ENCODE measurements around the gene SLC12A8.
A peak's percentile ranks its signal among the peaks of the same experiment; 100 is the strongest.

SLC12A8 gene

DNA sequence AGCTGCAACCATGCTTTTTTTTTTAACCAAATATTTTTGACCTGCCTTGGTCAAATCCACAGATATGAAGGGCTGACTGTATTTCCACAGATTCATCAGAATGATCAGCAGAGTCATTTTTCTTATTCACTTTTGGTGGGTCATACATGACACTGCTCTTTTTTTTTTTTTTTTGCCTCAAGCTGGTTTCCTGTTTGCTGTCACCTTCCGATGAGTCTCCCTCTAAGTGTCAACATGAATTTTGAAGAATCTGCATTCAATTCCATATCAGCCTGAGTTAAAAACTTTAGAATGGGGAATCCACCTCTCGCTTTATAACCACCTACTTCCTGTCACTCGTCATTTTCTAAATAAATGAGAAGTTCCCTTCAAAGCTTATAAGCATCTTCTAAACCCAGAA is 2.2 kb upstream of the SLC12A8 start:
- DNase-seq = peak; percentile 42

DNA sequence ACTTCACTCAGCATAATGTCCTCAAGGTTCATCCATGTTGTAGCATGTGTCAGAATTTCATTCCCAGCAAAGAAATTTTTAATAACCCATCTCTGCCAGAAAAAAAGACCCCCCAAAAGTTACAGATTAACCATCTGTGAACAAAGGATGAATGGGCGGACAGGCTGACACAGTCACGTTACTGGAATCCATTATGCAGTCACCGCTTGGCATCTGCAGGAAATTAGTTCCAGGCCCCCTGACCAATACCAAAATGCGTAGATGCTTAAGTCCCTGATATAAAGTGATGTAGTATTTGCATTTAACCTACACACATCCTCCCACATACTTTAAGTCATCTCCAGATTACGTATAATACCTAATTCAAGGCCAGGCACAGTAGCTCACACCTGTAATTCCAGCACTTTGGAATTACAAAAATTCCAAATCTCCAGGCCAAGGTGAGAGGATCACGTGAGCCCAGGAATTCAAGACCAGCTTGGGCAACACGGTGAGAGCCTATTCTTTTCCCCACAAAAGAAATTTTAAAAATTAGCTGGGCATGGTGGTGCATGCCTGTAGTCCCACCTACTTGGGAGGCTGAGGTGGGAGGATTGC is 1.5 kb upstream of the SLC12A8 start:
- DNase-seq = peak; percentile 93

DNA sequence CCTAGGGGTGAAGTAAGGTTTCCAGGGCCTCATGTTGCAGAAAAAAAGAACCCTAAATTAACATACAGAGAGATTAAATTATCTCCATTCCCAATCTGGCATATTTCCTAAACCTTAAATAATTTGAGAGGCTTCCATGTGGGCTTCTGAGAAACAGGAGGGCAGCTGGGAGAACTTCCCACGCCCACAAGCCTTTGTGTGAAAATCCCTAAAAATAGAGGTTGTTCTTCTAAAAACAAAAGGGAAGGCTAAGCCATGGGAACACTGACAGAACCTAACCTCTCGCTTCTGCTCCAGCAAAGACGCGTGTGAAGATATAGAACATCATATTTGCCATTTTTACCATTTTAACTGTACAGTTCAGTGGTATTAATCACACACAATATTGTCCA is 812 bp upstream of the SLC12A8 start:
- DNase-seq = peak; percentile 18

DNA sequence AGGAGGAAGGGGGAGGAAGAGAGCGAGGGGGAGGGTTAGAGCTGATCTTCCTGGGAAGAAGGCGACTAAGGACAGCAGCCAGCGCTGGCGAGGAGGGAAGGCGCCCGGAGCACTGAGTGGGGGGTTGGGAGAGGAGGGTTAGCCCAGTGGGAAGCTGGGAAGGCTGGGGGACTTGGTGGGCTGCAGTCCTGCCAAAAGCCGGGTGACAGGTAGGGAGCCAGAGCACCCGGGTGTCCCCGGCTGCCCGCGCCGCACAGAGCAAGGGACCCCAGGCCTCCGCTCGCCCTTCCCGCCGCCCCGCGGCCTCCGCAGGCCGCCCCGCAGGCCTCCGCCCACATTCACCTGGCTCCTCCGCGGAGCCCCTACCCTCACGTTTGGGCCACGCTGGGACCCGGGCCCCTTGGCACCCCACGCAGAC is 448 bp downstream of the SLC12A8 start:
- no peak for DNase-seq

DNA sequence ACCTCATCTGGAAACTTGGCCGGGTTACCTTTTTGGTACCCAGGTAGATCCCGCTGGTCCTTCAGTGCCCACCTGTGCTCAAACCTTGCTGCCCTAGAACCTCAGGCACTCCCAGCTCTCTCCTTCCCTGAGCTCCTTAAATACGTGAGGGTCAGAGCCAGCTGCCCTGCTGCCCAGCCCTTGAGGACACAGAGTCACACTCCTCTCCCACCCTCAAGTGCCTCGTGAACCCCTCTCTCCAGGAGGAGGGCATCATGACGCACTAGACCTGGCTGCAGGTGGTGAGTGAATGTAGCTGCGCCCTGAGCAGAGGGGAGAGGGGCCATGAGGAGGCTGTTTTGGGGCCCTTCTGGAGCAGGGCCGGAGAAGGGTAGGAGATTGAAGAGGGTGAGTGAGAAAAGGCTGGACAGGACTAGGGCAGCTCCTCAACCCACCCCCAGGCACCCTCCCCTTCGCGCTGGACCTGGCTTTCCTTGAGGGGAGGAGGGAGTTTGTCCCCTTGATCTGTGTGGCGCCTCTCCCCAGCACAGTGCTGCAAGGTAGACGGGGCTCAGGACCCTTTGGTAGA is 941 bp downstream of the SLC12A8 start:
- DNase-seq = no peak

DNA sequence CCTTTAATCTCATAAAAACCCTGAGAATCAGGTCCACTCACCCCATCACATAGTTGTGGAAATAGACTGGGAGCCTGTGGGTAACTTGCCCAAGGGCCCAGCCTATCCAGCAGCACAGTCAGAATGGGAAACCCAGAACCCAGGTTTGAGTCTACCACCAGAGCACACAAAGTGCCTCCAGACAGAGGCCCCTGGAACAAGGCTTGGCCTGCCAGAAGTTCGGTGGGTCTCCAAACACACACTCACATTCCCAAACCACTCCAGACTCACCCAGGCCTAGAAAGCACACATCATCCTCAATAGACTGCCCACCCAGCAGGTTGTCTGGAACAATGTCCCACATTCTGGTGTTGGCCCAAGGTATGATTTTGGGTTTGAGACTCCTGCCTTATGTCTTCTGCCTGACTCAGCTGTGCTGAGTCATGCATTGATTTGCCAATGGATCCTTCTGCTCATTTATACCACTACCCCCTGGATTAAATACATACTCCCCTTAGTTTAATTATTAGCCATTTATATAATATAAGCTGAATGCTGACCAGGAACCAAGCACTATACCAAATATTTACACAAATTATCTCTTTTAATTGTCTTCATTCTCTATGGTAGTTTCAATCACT is 4.5 kb downstream of the SLC12A8 start:
- DNase-seq = no peak

DNA sequence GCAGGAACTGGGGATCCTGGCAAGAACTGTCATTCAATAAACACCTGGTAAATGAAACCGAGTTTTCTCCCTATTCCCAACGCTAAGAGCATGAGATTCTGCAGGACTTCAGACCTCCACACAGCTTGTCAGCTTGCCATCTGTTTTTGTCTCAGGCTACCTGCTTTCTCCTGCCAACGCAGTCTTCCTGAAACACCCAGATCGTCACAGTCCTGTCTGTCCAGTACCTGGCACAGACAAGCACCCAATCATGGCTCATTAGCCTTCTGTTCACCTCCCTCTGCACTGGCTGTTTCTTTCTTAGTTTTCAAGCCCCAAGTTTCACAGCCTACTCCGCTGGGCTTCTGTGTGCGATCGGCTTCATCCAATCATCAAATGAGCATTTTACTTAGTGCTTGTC is 5.0 kb downstream of the SLC12A8 start:
- no peak for DNase-seq

DNA sequence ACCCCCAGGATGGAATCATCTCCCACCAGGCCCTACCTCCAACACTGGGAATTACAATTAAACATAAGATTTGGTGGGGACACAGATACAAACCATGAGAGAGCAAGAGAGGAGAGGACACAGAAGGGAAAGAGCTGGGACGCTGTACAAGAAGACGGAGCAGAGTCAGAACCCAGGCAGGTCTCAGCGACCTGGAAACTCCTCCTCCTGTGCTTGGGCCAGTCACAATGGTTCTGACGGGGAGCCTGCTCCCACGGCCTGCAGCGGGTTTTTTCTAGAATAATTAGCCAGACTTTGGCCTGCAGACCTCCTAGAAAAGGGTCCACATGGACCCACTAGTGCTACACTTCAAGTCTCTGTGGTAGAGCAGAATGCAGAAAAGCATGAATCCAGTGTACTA is 5.6 kb downstream of the SLC12A8 start:
- no peak for DNase-seq

DNA sequence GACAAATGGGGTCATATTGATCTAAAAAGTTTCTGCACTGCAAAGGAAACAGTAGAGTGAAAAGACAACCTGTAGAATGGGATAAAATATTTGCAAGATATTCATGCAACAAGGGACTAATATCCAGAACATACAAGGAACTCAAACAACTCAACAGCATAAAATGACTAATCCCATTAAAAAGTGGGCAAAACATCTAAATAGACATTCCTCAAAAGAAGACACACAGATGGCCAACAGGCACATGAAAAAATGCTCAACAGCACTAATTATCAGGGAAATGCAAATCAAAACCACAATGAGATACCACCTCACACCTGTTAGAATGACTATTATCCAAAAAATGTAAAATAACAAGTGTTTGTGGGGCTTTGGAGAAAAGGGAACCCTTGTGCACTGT is 8.8 kb downstream of the SLC12A8 start:
- DNase-seq = peak; percentile 34

DNA sequence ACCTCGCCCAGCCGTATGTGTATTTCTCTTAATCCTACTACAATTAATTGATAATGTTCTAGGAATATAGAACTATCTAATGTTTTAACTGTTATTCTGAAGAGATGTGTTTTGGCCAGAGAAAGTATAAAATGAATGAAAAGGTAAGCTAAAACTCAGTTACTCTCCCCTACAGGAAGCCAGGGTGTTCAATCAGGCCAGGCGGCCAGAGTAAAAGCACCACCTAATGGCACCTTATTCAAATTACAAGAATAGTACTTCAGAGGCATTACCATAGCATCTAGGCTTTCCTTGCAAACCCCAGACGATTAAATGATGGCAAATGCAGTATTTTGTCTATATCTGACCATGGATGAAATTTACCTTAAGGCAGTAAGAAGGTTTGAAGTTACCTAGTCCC is 10.4 kb downstream of the SLC12A8 start:
- DNase-seq = no peak

DNA sequence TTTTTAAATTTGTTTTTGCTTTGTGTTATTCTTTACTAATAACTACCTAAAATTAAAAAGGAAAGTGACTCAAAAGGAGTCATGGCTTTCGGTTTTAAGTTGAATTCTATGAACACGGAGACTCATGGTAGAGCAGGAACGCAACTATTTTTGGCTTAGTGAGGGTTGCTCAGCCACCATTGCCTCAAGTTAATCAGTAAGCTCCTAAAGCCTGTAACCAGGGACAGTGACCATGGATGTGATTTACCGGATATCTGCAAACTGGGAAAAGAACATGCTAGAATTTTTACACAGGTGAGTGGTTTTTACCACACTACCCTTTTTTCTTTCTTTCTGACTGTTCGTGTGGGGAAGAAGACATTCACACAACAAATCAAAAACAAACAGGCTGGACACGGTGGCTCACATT is 11.8 kb downstream of the SLC12A8 start:
- DNase-seq = no peak

DNA sequence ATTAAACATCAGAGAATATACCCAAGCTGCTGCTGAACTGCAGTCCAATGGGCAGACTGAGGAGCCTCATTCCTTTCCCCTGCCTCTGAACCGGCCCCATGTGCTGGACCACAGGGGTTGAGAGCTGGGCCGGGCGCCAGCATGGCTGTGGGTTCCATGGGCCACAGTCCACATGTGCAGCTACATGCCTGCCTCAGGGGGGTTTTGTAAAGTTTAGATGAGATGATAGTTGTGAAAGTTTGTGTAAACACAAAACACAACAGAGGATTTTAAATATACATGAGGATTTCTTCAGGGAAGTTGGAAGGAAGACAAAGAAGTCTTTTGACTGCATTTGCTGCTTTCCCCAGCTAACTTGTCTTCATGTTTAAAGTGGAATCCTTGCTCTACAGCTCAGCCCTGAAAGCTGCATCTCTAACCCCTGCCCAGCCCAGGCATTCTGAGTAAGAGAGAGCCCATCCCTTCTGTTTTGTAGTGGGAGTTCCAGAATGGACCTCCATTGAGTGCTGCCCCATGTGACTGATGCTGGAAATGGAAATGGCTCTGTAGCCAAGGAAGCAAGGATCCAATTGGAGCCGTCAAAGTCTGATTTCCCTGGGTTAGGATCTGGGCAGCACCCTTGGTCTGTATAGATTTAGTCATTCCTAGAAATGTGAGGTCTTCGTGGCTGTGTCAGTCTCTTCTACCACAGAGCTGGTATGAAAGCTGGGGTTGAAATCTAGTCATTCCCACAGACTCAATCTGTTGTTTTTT is 17.5 kb downstream of the SLC12A8 start:
- peak; percentile 88 for DNase-seq

DNA sequence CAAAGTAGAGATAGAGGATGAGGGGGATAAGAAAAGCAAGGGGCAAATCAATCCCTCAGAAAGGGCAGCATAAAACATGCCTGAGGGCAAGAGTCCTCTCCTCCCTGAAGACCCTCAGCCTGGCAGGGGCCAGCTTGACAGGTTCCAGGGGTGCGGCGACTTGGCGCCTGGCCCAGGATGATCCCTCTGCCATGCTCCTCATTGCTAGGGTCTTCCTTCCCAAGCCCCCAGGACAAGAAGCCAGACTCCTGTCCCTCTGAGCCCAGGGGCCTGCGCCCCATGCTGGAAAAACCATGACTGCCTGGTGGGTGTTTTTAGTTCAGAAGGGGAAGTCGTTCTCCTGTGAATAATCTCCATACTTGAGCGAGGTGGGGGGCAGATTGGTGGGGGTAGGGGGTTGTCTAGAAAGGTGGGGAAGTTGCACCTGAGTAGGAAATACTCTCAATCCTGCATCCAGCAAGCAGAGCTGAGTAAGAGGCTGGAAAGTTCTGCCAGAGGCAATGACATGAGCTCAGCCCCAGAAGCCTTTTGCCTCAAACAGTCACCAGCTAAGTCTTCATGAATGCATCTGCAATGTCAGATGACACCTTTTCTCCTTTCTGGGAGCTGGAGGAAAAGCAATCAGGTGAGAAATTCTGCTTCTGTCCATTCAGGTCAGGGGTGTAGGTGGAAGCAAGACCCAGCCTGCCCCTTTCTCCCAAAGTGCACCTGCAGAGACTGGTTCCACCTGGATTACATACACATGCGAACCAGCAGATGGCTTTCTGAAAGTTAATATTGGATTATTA is 18.3 kb downstream of the SLC12A8 start:
- DNase-seq = peak; percentile 23

DNA sequence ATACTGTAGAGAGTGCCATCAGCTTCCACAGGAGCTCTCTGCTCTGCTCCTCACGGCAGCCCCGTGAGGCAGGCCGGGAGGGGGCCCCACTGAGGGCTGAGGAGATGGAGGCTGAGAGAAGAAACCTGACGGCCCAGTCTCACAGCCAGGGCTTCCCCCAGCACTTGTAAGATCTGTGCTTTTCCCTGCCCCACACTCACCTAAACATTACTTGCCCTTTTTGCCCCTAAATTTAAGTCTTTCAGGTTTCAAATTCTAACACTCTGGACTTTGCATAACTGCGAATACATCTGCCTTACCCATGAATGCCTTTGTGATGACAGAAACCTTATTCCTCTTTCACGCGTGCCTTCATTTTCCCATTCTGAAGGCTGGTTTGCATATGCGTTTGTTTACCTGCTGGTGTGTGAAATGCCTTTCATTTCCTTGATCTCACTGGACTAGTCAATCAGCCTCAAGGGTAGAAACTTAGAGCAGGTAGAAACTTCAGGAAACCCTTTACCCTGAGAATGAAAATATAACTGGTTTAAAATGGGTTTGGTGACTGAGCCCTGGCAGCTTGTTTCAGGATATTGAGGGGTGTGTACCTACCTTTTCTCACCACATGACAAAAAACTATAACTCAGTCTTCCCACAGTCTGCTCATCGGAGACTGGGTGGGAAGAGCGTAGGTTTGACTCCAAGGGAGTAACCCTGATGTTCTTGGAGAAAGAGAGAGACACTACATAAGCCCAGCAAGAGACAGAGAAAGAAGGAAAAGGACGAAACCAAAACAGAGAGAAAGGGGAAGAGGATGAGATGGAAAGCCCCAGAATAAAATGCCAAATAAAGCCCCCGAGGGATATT is 20.1 kb downstream of the SLC12A8 start:
- DNase-seq = no peak

DNA sequence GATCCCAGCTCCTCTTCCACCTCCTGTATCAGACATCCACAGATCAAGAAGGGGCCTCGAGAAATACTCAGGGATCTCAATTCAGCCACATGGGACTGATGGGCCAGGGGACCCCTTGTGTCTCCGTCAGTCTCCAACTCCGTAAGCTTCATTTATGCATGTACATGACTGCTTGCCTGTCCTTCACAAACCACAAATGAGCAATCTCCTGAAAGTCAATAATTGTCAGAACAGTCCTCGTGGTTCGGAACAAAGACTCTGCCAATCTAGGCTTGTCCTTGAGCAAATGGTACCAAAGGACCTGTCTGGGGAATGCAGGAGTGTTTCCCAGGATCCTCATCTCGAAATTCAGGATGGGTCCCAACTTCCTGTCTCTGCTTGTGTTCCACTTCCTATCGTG is 20.8 kb downstream of the SLC12A8 start:
- DNase-seq = no peak

DNA sequence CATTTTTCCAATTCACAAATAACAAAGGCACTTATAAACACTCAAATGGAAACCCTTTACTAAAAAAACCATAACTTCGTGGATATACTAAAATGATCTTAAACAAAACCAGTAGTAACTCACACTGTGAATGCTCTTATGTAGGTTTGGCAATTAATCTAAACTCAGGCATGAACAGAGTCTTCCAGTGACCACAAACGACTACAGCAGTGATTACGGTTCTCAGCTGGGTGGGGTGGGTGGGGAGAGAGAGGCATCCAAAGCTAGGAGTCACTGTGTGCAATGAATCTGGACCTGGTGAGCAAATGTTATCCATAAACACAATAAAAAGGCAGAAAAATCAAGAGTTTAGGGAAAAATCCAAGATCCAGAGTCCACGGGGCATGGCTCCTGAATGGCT is 21.3 kb downstream of the SLC12A8 start:
- peak; percentile 69 for DNase-seq

DNA sequence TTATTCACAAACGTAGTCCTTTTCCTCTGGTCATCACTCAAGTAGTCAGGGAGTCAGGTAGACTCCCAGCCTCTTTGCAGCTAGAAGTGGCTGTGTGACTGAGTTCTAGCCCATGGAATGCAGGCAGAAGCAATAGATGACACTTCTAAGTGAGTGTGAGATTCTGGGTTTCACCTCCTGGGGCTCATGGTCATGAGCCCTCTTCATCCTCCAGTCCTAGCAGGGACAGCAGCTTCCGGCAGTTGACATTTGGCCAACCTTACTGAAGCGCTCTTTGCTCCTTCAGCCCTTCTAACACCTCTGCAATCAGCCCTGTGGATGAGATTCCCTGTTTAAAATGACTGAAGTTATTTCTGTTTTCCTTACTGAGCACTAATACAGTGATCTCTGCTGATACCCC is 21.8 kb downstream of the SLC12A8 start:
- no peak for DNase-seq

DNA sequence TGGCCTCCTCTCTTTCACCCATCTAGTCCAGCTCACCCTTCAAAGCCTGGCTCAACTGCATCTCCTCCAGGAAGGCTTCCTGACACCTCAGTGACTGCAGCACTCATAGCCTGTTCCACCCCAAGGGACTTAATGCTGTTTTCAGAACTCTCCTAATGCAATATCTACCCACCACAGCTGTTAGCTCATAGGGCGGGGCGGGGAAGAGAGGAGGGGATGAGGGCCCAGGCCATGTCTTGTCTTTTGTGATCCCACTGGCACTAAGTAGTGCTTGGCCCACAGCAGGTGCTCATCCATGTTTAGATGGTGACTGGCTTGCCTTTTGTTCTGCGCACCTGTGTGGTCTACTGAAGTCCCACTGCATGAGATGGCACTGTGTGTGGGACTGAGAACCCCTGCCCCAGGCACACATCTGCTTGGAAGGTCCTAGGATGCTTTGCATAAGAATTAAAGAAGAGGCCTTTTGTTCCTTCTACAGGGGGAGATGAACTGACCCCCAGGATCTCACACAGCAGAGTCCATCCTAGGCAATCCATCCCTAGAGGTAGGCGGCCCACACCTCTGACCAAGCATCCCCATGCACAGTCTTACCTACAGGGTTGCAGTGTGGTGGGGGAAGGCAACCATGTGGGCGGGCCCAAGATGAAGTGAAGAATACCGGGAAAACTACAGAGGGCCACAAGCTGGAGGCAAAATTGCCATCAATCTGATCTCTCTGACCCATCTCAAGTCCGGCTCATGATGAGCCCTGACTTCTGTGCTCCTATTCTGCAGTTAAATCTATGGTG is 23.0 kb downstream of the SLC12A8 start:
- no peak for DNase-seq

DNA sequence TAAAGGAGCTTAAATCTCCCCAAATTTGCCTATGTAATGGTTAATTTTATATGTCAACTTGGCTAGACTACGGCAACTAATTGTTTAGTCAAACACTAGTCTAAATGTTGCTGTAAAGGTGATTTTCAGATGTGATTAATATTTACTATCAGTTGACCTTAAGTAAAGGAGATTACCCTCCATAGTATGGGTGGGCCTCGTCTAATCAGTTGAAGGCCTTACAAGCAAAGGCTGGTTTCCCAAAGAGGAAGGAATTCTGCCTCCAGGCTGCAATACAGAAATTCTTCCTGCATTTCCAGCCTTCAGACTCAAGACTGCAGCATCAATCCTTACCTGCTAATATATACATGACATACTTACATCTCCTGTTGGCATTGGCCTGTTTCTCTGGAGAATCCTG is 23.6 kb downstream of the SLC12A8 start:
- DNase-seq = no peak

DNA sequence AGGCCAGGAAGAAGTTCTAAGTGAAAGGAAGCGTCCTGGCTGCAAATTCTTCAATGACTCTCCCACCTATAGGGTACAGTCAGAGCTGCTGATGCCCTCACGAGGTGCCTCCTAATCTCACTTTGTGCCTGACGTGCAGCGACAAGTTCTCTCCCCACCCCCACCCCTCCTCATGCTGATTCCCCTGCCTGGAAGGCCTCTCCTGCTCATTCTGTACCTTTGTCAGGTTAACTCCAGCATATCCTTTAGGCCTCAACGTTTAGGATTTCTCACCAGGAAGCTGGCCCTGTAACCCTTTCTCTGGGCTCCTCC is 25.0 kb downstream of the SLC12A8 start:
- DNase-seq = no peak

DNA sequence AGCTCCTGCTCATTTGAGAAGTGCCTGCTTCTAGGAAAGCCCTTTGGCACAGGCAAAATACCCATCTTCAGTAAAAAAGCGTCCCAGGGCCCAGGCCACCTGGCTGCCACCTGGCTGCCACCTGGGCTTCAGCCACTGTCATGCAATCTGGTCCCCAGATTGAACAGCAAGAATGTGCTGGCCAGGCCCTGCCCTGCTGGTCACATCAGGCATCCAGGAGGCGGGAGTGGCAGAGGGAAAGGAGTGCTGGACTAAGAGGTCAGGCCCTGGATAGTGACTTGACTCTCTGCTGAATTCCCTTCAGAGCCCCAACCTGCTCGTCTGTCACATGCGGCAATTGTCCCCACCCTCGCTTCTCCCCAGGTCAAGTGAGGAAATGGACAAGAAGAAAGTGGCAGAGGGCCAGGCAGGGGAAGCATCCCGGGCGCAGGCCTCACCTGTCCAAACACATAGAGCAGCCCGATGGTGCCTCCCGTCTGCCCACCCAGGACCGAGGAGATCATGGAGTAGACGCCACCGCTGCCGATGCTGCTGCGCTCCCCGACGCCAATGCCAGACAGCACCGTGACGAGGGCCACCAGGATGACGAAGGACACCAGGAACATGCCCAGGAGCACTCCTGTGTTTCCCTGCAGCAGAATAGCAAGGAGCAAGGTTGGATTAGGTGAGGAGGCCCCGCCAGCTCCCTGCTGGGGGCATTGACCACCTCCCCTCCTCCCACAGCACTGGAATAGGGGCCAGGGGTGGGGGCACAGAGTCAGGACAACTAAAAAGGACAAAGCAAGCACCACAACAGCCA is 25.5 kb downstream of the SLC12A8 start:
- DNase-seq = no peak

All from fibroblast of skin of right quadriceps (primary cell).